Fibroblast of lung (primary cell): ENCODE measurements around the gene CENPP.

ENCODE experiments used
- EZH2 ChIP-seq: IDR thresholded peaks from 2 replicates; pipeline ENCODE4 v1.5.1; 2012; ENCODE audit warnings: low read length, control low read depth, mild to moderate bottlenecking; ENCODE audit errors: missing control alignments
- TF ChIP-seq, protein P1 (sequence below), 2 donors: IDR thresholded peaks in 1 of 2; conservative IDR thresholded peaks in 1 of 2; 1 replicate in 1 of 2; 2 replicates in 1 of 2; pipeline ENCODE4 v1.5.1; 2011 to 2012; ENCODE audit warnings: low read length in 2 of 2, control low read depth in 1 of 2, inconsistent platforms in 1 of 2, low read depth in 1 of 2, mild to moderate bottlenecking in 1 of 2

- TF ChIP-seq, protein P1, sequence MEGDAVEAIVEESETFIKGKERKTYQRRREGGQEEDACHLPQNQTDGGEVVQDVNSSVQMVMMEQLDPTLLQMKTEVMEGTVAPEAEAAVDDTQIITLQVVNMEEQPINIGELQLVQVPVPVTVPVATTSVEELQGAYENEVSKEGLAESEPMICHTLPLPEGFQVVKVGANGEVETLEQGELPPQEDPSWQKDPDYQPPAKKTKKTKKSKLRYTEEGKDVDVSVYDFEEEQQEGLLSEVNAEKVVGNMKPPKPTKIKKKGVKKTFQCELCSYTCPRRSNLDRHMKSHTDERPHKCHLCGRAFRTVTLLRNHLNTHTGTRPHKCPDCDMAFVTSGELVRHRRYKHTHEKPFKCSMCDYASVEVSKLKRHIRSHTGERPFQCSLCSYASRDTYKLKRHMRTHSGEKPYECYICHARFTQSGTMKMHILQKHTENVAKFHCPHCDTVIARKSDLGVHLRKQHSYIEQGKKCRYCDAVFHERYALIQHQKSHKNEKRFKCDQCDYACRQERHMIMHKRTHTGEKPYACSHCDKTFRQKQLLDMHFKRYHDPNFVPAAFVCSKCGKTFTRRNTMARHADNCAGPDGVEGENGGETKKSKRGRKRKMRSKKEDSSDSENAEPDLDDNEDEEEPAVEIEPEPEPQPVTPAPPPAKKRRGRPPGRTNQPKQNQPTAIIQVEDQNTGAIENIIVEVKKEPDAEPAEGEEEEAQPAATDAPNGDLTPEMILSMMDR (conservative IDR thresholded peaks at IDR 0.05 in 1 of 2, IDR thresholded peaks at IDR 0.05 in 1 of 2; ENCODE audit: low read depth in 1 of 2, low read length in 2 of 2), result no peak
- no peak for TF ChIP-seq EZH2
Observed at GRCh38 chr9:92480291-92480771, 154.6 kb downstream of the CENPP start.
